SK-N-SH treated with all-trans-retinoic acid at 6 μM for 48 hours (cell line): ENCODE measurements around the gene ZIC5.

Experiments used
- ATAC-seq: fragments of 200-7000 bp; cut with Tn5 transposase; 3 replicates; pipeline ENCODE4 v1.9.1; 2020; ENCODE audit warnings: mild to moderate bottlenecking, moderate library complexity
- BACH2 ChIP-seq: fragments of 250-450 bp; sonication (Bioruptor Pico); IDR thresholded peaks from 2 replicates; pipeline ENCODE4 v1.9.0; 2021; ENCODE audit warnings: mild to moderate bottlenecking, borderline replicate concordance
- ESRRG ChIP-seq: fragments of 250-450 bp; sonication (Bioruptor Pico); IDR thresholded peaks from 2 replicates; pipeline ENCODE4 v1.6.1; 2021; ENCODE audit warnings: mild to moderate bottlenecking
- ISL1 ChIP-seq: fragments of 250-450 bp; sonication (Bioruptor Pico); IDR thresholded peaks from 2 replicates; pipeline ENCODE4 v2.1.2; 2022; ENCODE audit warnings: mild to moderate bottlenecking, moderate library complexity
- OSR1 ChIP-seq: fragments of 250-450 bp; sonication (Bioruptor Pico); IDR thresholded peaks from 2 replicates; pipeline ENCODE4 v1.8.0; 2022; ENCODE audit warnings: moderate library complexity, mild to moderate bottlenecking, inconsistent platforms
- PPARA ChIP-seq: fragments of 250-450 bp; sonication (Bioruptor Pico); IDR thresholded peaks from 2 replicates; pipeline ENCODE4 v1.5.0; 2020; ENCODE audit warnings: mild to moderate bottlenecking, borderline replicate concordance
- RARB ChIP-seq: fragments of 250-450 bp; sonication (Bioruptor Pico); IDR thresholded peaks from 2 replicates; pipeline ENCODE4 v1.8.0; 2021; ENCODE audit warnings: mild to moderate bottlenecking, moderate library complexity
- SNAI2 ChIP-seq: fragments of 250-450 bp; sonication (Bioruptor Pico); IDR thresholded peaks from 2 replicates; pipeline ENCODE4 v1.5.0; 2020; ENCODE audit warnings: mild to moderate bottlenecking, moderate library complexity
- TCF4 ChIP-seq: fragments of 250-450 bp; sonication (Bioruptor Pico); IDR thresholded peaks from 2 replicates; pipeline ENCODE4 v1.8.0; 2021; ENCODE audit warnings: mild to moderate bottlenecking, moderate library complexity, borderline replicate concordance
- TOX ChIP-seq: fragments of 250-450 bp; sonication (Bioruptor Pico); IDR thresholded peaks from 2 replicates; pipeline ENCODE4 v1.8.0; 2021; ENCODE audit warnings: mild to moderate bottlenecking, moderate library complexity, borderline replicate concordance
- ZC3H10 ChIP-seq: fragments of 250-450 bp; sonication (Bioruptor Pico); IDR thresholded peaks from 2 replicates; pipeline ENCODE4 v1.5.1; 2021; ENCODE audit warnings: mild to moderate bottlenecking, moderate library complexity
- ZFP3 ChIP-seq: fragments of 250-450 bp; sonication (Bioruptor Pico); IDR thresholded peaks from 2 replicates; pipeline ENCODE4 v1.5.0; 2020; ENCODE audit warnings: mild to moderate bottlenecking, moderate library complexity
- ZFP30 ChIP-seq: fragments of 450-650 bp; formaldehyde crosslinking; IDR thresholded peaks from 2 replicates; pipeline ENCODE4 v1.5.0; 2022; ENCODE audit warnings: mild to moderate bottlenecking, moderate library complexity
- ZNF565 ChIP-seq: fragments of 450-650 bp; formaldehyde crosslinking; conservative IDR thresholded peaks from 2 replicates; pipeline ENCODE4 v1.5.0; 2020; ENCODE audit warnings: low read depth, mild to moderate bottlenecking, moderate library complexity
- ZNF70 ChIP-seq: fragments of 450-650 bp; formaldehyde crosslinking; IDR thresholded peaks from 2 replicates; pipeline ENCODE4 v1.5.0; 2020; ENCODE audit warnings: mild to moderate bottlenecking, moderate library complexity
- ZNF8 ChIP-seq: fragments of 450-650 bp; formaldehyde crosslinking; IDR thresholded peaks from 2 replicates; pipeline ENCODE4 v1.5.0; 2020; ENCODE audit warnings: mild to moderate bottlenecking, moderate library complexity
- TF ChIP-seq, protein P1 (sequence below): fragments of 250-450 bp; sonication (Bioruptor Pico); IDR thresholded peaks from 2 replicates; pipeline ENCODE4 v1.5.0; 2020; ENCODE audit warnings: mild to moderate bottlenecking, moderate library complexity
- TF ChIP-seq, protein P2 (sequence below): fragments of 250-450 bp; sonication (Bioruptor Pico); IDR thresholded peaks from 2 replicates; pipeline ENCODE4 v1.5.1; 2021; ENCODE audit warnings: mild to moderate bottlenecking, moderate library complexity
- TF ChIP-seq, protein P3 (sequence below): fragments of 250-450 bp; sonication (Bioruptor Pico); IDR thresholded peaks from 2 replicates; pipeline ENCODE4 v1.8.0; 2021; ENCODE audit warnings: low read depth, mild to moderate bottlenecking, moderate library complexity, borderline replicate concordance
- TF ChIP-seq, protein P4 (sequence below): fragments of 250-450 bp; sonication (Bioruptor Pico); IDR thresholded peaks from 2 replicates; pipeline ENCODE4 v1.8.0; 2020; ENCODE audit warnings: mild to moderate bottlenecking, moderate library complexity, borderline replicate concordance

Gene ZIC5

DNA sequence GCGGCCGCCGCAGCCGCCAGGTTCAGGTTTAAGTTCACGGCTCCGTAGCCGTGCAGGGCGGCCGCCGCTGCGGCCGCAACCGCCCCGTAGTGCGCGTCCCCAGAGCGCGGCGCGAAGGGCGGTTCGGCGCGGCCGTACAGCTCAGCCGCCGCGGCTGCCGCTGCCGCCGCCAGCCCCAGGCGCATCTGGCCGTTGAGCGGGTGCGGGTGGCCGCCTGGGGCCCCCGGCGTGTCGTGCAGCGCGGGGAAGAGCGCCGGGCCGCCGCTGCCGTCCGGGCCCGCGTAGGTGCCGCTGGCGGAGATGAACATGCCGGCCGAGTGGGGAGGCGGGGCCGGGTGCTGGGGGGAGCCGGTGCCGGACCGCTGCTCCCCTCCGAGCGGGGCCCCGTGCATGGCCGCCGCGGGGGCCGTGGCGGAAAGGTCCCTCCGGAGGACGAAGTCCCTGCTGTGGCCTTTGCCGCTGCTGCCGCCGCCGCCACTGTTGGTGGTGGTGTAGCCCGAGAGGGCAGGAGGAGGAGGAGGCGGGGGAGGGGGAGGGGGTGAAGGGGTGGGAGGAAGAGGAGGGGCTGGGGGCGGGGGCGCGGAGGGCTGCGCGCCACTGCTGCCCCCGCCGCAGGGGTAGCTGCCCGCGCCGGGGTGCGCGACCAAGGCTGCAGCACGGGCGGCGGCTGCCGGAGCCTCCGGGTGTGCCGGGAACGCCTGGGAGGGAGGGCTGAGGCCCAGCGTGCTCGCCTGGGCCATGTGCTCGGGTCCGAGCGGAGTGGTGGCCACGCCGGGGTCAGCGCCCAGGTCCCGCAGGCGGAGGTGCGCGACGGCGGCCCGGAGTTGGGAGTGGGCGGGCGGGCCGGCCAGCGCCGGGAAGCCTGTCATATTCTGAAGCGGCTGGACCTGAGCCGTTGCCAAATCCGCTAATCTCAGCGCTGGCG, 654 bp downstream of the ZIC5 start:
- 0 out of 3 replicates have a peak, but pooled peaks have one; percentile 10 for ATAC-seq
- TF ChIP-seq ZFP3 (CRISPR knock-in tag): no peak
- no peak for TF ChIP-seq OSR1 (CRISPR knock-in tag)
- no peak for TF ChIP-seq TCF4
- TF ChIP-seq, protein P1, sequence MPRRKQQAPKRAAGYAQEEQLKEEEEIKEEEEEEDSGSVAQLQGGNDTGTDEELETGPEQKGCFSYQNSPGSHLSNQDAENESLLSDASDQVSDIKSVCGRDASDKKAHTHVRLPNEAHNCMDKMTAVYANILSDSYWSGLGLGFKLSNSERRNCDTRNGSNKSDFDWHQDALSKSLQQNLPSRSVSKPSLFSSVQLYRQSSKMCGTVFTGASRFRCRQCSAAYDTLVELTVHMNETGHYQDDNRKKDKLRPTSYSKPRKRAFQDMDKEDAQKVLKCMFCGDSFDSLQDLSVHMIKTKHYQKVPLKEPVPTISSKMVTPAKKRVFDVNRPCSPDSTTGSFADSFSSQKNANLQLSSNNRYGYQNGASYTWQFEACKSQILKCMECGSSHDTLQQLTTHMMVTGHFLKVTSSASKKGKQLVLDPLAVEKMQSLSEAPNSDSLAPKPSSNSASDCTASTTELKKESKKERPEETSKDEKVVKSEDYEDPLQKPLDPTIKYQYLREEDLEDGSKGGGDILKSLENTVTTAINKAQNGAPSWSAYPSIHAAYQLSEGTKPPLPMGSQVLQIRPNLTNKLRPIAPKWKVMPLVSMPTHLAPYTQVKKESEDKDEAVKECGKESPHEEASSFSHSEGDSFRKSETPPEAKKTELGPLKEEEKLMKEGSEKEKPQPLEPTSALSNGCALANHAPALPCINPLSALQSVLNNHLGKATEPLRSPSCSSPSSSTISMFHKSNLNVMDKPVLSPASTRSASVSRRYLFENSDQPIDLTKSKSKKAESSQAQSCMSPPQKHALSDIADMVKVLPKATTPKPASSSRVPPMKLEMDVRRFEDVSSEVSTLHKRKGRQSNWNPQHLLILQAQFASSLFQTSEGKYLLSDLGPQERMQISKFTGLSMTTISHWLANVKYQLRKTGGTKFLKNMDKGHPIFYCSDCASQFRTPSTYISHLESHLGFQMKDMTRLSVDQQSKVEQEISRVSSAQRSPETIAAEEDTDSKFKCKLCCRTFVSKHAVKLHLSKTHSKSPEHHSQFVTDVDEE: no peak
- TF ChIP-seq ZC3H10 (CRISPR knock-in tag): no peak
- TF ChIP-seq SNAI2 (CRISPR knock-in tag): no peak
- no peak for TF ChIP-seq RARB (CRISPR knock-in tag)
- TF ChIP-seq ZNF70: no peak
- TF ChIP-seq TOX (CRISPR knock-in tag): no peak
- no peak for TF ChIP-seq ESRRG (CRISPR knock-in tag)
- TF ChIP-seq ZNF565 (CRISPR knock-in tag): no peak
- no peak for TF ChIP-seq ZFP30 (CRISPR knock-in tag)
- TF ChIP-seq, protein P2, sequence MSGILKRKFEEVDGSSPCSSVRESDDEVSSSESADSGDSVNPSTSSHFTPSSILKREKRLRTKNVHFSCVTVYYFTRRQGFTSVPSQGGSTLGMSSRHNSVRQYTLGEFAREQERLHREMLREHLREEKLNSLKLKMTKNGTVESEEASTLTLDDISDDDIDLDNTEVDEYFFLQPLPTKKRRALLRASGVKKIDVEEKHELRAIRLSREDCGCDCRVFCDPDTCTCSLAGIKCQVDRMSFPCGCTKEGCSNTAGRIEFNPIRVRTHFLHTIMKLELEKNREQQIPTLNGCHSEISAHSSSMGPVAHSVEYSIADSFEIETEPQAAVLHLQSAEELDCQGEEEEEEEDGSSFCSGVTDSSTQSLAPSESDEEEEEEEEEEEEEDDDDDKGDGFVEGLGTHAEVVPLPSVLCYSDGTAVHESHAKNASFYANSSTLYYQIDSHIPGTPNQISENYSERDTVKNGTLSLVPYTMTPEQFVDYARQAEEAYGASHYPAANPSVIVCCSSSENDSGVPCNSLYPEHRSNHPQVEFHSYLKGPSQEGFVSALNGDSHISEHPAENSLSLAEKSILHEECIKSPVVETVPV (CRISPR knock-in tag): no peak
- TF ChIP-seq, protein P3, sequence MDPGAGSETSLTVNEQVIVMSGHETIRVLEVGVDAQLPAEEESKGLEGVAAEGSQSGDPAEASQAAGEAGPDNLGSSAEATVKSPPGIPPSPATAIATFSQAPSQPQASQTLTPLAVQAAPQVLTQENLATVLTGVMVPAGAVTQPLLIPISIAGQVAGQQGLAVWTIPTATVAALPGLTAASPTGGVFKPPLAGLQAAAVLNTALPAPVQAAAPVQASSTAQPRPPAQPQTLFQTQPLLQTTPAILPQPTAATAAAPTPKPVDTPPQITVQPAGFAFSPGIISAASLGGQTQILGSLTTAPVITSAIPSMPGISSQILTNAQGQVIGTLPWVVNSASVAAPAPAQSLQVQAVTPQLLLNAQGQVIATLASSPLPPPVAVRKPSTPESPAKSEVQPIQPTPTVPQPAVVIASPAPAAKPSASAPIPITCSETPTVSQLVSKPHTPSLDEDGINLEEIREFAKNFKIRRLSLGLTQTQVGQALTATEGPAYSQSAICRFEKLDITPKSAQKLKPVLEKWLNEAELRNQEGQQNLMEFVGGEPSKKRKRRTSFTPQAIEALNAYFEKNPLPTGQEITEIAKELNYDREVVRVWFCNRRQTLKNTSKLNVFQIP (CRISPR knock-in tag): no peak
- TF ChIP-seq ZNF8: no peak
- TF ChIP-seq ISL1 (CRISPR knock-in tag): no peak
- TF ChIP-seq, protein P4, sequence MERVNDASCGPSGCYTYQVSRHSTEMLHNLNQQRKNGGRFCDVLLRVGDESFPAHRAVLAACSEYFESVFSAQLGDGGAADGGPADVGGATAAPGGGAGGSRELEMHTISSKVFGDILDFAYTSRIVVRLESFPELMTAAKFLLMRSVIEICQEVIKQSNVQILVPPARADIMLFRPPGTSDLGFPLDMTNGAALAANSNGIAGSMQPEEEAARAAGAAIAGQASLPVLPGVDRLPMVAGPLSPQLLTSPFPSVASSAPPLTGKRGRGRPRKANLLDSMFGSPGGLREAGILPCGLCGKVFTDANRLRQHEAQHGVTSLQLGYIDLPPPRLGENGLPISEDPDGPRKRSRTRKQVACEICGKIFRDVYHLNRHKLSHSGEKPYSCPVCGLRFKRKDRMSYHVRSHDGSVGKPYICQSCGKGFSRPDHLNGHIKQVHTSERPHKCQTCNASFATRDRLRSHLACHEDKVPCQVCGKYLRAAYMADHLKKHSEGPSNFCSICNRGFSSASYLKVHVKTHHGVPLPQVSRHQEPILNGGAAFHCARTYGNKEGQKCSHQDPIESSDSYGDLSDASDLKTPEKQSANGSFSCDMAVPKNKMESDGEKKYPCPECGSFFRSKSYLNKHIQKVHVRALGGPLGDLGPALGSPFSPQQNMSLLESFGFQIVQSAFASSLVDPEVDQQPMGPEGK (CRISPR knock-in tag): no peak

DNA sequence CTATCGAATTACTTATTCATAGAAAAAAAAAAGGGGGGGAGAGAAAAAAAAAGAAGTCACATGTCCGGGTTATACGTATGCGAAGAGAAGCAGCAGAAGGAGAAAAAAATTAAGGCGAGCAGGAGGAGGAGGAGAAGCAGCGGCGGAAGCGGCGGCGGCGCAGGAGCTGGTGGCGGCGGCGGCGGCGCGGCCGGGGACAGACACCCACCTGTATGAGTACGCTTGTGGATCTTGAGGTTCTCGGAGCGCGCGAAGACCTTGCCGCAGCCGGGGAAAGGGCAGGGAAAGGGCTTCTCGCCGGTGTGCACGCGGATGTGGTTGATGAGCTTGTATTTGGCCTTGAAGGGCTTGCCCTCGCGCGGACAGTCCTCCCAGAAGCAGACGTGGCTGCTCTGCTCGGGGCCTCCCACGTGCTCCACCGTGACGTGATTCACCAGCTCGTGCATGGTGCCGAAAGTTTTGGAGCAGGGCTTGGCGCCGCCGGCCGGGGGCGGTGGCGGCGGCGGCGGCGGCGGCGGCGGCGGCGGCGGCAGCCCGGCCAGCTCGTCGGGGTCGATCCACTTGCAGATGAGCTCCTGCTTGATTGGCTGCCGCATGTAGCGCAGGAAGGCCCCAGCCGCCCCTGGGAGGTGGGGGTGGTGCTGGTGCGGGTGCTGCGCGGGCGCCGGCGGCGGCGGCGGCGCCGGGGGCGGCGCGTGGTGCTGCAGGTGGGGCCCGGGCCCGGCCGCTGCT, 1.5 kb downstream of the ZIC5 start:
- no peak for ATAC-seq
- no peak for TF ChIP-seq TCF4
- no peak for TF ChIP-seq ZC3H10 (CRISPR knock-in tag)
- no peak for TF ChIP-seq RARB (CRISPR knock-in tag)
- TF ChIP-seq, protein P1: no peak
- no peak for TF ChIP-seq BACH2
- TF ChIP-seq, protein P2 (CRISPR knock-in tag): no peak
- TF ChIP-seq OSR1 (CRISPR knock-in tag): no peak
- no peak for TF ChIP-seq PPARA (CRISPR knock-in tag)
- no peak for TF ChIP-seq TOX (CRISPR knock-in tag)
- TF ChIP-seq, protein P3 (CRISPR knock-in tag): no peak
- TF ChIP-seq ESRRG (CRISPR knock-in tag): no peak
